ENCODE results near the gene HELZ2.

DNA sequence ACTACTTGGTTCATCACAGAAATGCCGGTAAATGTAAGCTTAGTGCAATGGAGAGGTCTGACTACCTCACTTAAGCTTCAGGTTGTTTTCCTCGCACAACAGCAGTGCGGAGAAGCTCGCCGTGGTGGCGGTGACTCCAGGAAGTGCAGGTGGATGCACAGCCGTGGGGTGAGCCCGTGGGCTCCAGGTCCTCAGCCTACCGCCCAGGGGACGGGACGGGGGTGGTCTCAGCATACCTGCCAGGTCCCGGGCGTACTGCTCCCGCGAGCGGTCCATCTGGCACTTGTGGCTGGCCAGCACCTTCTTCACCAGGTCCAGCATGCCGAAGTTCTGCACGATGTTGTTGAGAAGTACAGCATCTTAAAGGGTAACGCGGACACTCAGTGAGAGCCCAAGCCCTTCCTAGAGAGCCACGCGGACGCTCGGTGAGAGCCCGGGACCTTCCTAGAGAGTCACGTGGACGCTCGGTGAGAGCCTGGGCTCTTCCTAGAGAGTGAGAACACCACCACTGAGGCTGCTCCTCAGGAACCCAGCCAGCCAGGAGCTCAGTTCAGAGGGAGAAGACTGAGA is 17.8 kb upstream of the HELZ2 start:
- TF ChIP-seq, protein P1, sequence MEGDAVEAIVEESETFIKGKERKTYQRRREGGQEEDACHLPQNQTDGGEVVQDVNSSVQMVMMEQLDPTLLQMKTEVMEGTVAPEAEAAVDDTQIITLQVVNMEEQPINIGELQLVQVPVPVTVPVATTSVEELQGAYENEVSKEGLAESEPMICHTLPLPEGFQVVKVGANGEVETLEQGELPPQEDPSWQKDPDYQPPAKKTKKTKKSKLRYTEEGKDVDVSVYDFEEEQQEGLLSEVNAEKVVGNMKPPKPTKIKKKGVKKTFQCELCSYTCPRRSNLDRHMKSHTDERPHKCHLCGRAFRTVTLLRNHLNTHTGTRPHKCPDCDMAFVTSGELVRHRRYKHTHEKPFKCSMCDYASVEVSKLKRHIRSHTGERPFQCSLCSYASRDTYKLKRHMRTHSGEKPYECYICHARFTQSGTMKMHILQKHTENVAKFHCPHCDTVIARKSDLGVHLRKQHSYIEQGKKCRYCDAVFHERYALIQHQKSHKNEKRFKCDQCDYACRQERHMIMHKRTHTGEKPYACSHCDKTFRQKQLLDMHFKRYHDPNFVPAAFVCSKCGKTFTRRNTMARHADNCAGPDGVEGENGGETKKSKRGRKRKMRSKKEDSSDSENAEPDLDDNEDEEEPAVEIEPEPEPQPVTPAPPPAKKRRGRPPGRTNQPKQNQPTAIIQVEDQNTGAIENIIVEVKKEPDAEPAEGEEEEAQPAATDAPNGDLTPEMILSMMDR (IDR thresholded peaks at IDR 0.05; ENCODE audit: low read depth, low read length, poor library complexity, severe bottlenecking): no peak
- TF ChIP-seq EZH2phosphoT487 (IDR thresholded peaks at IDR 0.05; ENCODE audit: borderline replicate concordance, low read length): no peak

Data from DOHH2 (cell line).